AG08396 (cell line): Measurements from ENCODE around the gene AGPAT2.

Experiments
- DNase-seq: peaks from one replicate; pipeline ENCODE4 v3.0.0; 2012; ENCODE audit warnings: low spot score, mixed read lengths

AGPAT2 gene

GRCh38 chr9:136687721-136688223 lies 515 bp upstream of the AGPAT2 start:
- DNase-seq, result no peak

- no peak for DNase-seq
Observed at GRCh38 chr9:136686534-136686793, 793 bp downstream of the AGPAT2 start.

- peak; percentile 78 for DNase-seq
Observed at GRCh38 chr9:136685790-136686533, 1.3 kb downstream of the AGPAT2 start.

GRCh38 chr9:136685216-136685615 lies 2.0 kb downstream of the AGPAT2 start:
- DNase-seq, result no peak

- DNase-seq, result no peak
Observed at GRCh38 chr9:136684799-136685198, 2.5 kb downstream of the AGPAT2 start.

- no peak for DNase-seq
Observed at GRCh38 chr9:136684339-136684738, 2.9 kb downstream of the AGPAT2 start.

GRCh38 chr9:136683755-136684154 lies 3.5 kb downstream of the AGPAT2 start:
- DNase-seq, result no peak

GRCh38 chr9:136683173-136683745 lies 4.0 kb downstream of the AGPAT2 start:
- DNase-seq, result no peak

- DNase-seq, result no peak
Observed at GRCh38 chr9:136682710-136683109, 4.5 kb downstream of the AGPAT2 start.

- no peak for DNase-seq
Observed at GRCh38 chr9:136681945-136682699, 5.1 kb downstream of the AGPAT2 start.

GRCh38 chr9:136681029-136681428 lies 6.2 kb downstream of the AGPAT2 start:
- no peak for DNase-seq

GRCh38 chr9:136679431-136679941 lies 7.8 kb downstream of the AGPAT2 start:
- DNase-seq, result no peak

GRCh38 chr9:136678624-136679023 lies 8.6 kb downstream of the AGPAT2 start:
- DNase-seq, result no peak

- no peak for DNase-seq
Observed at GRCh38 chr9:136678034-136678433, 9.2 kb downstream of the AGPAT2 start.

GRCh38 chr9:136676920-136677686 lies 10.2 kb downstream of the AGPAT2 start:
- no peak for DNase-seq

- DNase-seq, result no peak
Observed at GRCh38 chr9:136676297-136676794, 10.9 kb downstream of the AGPAT2 start.

GRCh38 chr9:136675477-136676296 lies 11.6 kb downstream of the AGPAT2 start:
- no peak for DNase-seq

- no peak for DNase-seq
Observed at GRCh38 chr9:136674786-136675349, 12.4 kb downstream of the AGPAT2 start.

GRCh38 chr9:136673975-136674785 lies 13.1 kb downstream of the AGPAT2 start:
- DNase-seq, result no peak
